A549 (cell line): ENCODE data around the gene LRIG1. TPM values are rescaled to one million over a fixed set of nuclear protein-coding genes. Genes with fewer than 3 reads are reported as not detected.

Source experiments
- ATAC-seq, 2 experiments: fragments of 200-7000 bp in 1 of 2; fragments of >200 bp in 1 of 2; cut with Nextera tagmentation in 1 of 2; cut with Tn5 transposase in 1 of 2; 3 replicates each; pipeline versions ENCODE4 v1.8.0 to v1.9.1; 2018 to 2020; ENCODE audit warnings: mild to moderate bottlenecking in 1 of 2, moderate library complexity in 1 of 2
- CTCF ChIA-PET: fragments of 300-600 bp; sonication (Branson Sonifier 250); formaldehyde crosslinking; extraction: SDS; loops from one replicate; lab custom pipeline; 2021; ENCODE audit warnings: antibody characterized with exemption, inconsistent platforms; lab: Yijun Ruan, JAX
- POLR2A ChIA-PET: fragments of 350-600 bp; formaldehyde crosslinking; extraction: SDS; loops from one replicate; lab custom pipeline; 2021; ENCODE audit warnings: antibody characterized with exemption, inconsistent platforms; lab: Yijun Ruan, JAX
- DNase-seq, 2 experiments: peaks; one replicate each; pipeline versions ENCODE4 v3.0.0 to v3.0.0-alpha.2; 2011 to 2016; ENCODE audit warnings: low read depth in 1 of 2, low spot score in 1 of 2
- FAIRE-seq: peaks from 2 replicates; lab custom pipeline; 2011; peaks lifted over from hg19 to GRCh38; lab: Jason Lieb, UNC
- H3K27ac ChIP-seq, 2 experiments: fragments of >200 bp; sonication (Bioruptor Twin); formaldehyde crosslinking; 3 replicates each; pipeline ENCODE4 v1.5.1; 2016 to 2017
- H3K4me1 ChIP-seq: fragments of >200 bp; sonication (Bioruptor Twin); formaldehyde crosslinking; 3 replicates; pipeline ENCODE4 v1.6.1; 2016
- H3K4me2 ChIP-seq: fragments of >200 bp; sonication (Bioruptor Twin); formaldehyde crosslinking; 3 replicates; pipeline ENCODE4 v1.6.1; 2016
- H3K4me3 ChIP-seq: fragments of >200 bp; sonication (Bioruptor Twin); formaldehyde crosslinking; 3 replicates; pipeline ENCODE4 v1.5.1; 2016
- H3K9me3 ChIP-seq: fragments of >200 bp; sonication (Bioruptor Twin); formaldehyde crosslinking; 3 replicates; pipeline ENCODE4 v1.6.1; 2016
- BHLHE40 ChIP-seq: IDR thresholded peaks from 2 replicates; pipeline ENCODE4 v1.6.1; 2012; ENCODE audit warnings: low read depth, low read length, inconsistent platforms
- CBX2 ChIP-seq: fragments of 200-600 bp; sonication (generic); IDR thresholded peaks from 2 replicates; pipeline ENCODE4 v1.6.1; 2016; ENCODE audit warnings: low read depth, mild to moderate bottlenecking, borderline replicate concordance
- CHD2 ChIP-seq: fragments of 150-350 bp; IDR thresholded peaks from 2 replicates; pipeline ENCODE4 v1.6.1; 2014; ENCODE audit warnings: low read length; ENCODE audit not compliant: partially characterized antibody
- CHD4 ChIP-seq: fragments of 200-600 bp; sonication (generic); IDR thresholded peaks from 2 replicates; pipeline ENCODE4 v1.6.1; 2016; ENCODE audit warnings: antibody characterized with exemption, mild to moderate bottlenecking, borderline replicate concordance
- EP300 ChIP-seq, 2 experiments: fragments of >200 bp; sonication (Bioruptor Twin); formaldehyde crosslinking; IDR thresholded peaks; 2 replicates in 1 of 2; 3 replicates in 1 of 2; pipeline ENCODE4 v1.6.1; 2016 to 2017
- FOSL2 ChIP-seq, 2 experiments: fragments of 450-650 bp in 1 of 2; fragments of >200 bp in 1 of 2; sonication (Bioruptor Twin) in 1 of 2; formaldehyde crosslinking; IDR thresholded peaks; 2 replicates each; pipeline versions ENCODE4 v1.5.0 to v1.6.1; 2016 to 2020; ENCODE audit warnings: mild to moderate bottlenecking in 1 of 2, moderate library complexity in 1 of 2
- GATA3 ChIP-seq: IDR thresholded peaks from 2 replicates; pipeline ENCODE4 v1.6.1; 2012; ENCODE audit warnings: borderline replicate concordance
- KDM1A ChIP-seq: fragments of 200-600 bp; sonication (generic); IDR thresholded peaks from 2 replicates; pipeline ENCODE4 v1.6.1; 2016; ENCODE audit warnings: low read depth, mild to moderate bottlenecking
- POLR2A ChIP-seq: IDR thresholded peaks from 2 replicates; pipeline ENCODE4 v1.6.1; 2012; ENCODE audit warnings: mild to moderate bottlenecking, low read length
- POLR2AphosphoS2 ChIP-seq: conservative IDR thresholded peaks from 2 replicates; pipeline ENCODE4 v1.6.1; 2012; ENCODE audit warnings: low read length, improper control_type of control experiment, inconsistent platforms
- RAD21 ChIP-seq, 2 experiments: fragments of >200 bp in 1 of 2; sonication (Bioruptor Twin) in 1 of 2; formaldehyde crosslinking in 1 of 2; IDR thresholded peaks in 1 of 2; conservative IDR thresholded peaks in 1 of 2; 2 replicates in 1 of 2; 3 replicates in 1 of 2; pipeline ENCODE4 v1.6.1; 2012 to 2018; ENCODE audit warnings: inconsistent platforms in 1 of 2
- RFX5 ChIP-seq: fragments of 450-650 bp; IDR thresholded peaks from 2 replicates; pipeline ENCODE4 v1.7.1; 2014; ENCODE audit warnings: antibody characterized with exemption, mild to moderate bottlenecking, moderate library complexity
- ZSCAN20 ChIP-seq: fragments of 250-450 bp; sonication (Bioruptor Pico); IDR thresholded peaks from 2 replicates; pipeline ENCODE4 v1.8.0; 2022; ENCODE audit warnings: mild to moderate bottlenecking, moderate library complexity
- whole genome bisulfite sequencing: methylation state at CpG from one replicate; pipeline ENCODE4 v1.1.6; 2017; ENCODE audit errors: missing lambda C conversion rate; 5-methylcytosine and 5-hydroxymethylcytosine counted together
- polyA plus RNA-seq, 4 experiments: library from polyadenylated mRNA; depleted of rRNA in 3 of 4; stranded (reverse); fragments of >200 nt; fragmentation: RNase III in 1 of 4; extraction: RNeasy Plus Mini Kit Qiagen cat#74134 plus additional on column Dnase treatment in 1 of 4; gene quantifications; 2 replicates in 3 of 4; 3 replicates in 1 of 4; pipeline ENCODE4 v1.2.3, GENCODE V29; 2011 to 2017
- TF ChIP-seq, protein P1 (sequence below): IDR thresholded peaks from 2 replicates; pipeline ENCODE4 v1.6.1; 2012
- TF ChIP-seq, protein P2 (sequence below): fragments of >200 bp; sonication (Bioruptor Twin); formaldehyde crosslinking; IDR thresholded peaks from 3 replicates; pipeline ENCODE4 v1.5.1; 2016
- TF ChIP-seq, protein P3 (sequence below): fragments of >200 bp; sonication (Bioruptor Twin); formaldehyde crosslinking; IDR thresholded peaks from 2 replicates; pipeline ENCODE4 v1.6.1; 2016

The LRIG1 gene
- polyA plus RNA-seq, 2 of the 4 experiments (the other 2 are of a cell fraction) = 1.8 to 6.2 TPM

DNA sequence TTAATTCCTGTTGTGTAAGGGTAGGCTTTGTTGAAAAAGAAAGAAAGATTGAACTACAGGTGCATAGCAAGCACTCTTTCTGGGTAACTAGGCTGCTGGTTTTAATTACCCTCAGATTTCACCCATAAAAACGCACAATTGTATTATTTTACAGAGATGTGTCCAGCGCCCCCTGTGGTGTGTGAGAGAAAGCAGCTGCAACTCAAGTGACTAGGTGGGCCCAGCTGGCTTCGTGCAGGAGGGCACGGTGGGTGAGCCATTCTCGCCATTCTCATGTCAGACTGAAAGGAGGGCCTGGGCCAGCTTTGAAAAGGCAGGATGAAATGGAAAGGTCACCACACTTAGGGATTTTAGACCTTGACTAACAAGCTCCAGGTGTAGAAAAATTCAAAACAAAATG lies 122.6 kb downstream of the LRIG1 start:
- no peak for FAIRE-seq
- WGBS = 72% methylated on average over 5 of the region's 5 CpGs
- peak; percentile 10 to 14 for DNase-seq

DNA sequence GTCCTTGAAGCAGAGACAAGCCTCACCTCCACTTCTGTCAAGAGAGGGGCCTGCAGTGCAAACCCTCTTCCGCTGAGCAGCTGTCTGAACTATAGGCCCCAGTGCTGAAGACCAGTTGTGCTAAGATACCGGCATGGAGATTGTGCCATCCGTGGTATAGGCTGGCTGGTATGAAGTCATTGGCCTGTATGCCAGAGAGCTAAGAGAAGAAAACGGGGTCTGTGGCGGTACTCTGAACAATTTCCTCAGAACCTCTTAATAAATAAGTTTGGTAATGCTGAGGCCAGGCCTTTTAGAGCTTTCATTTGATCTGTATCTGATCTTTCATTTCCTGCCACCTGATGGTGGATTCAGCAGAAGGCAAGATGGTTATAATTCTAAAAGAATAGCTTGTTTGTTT lies 123.0 kb downstream of the LRIG1 start:
- POLR2A ChIA-PET = no interaction called here
- Histone ChIP-seq H3K27ac (no peak overlapping the region), H3K4me3 (no peak overlapping the region), H3K4me2 (no peak overlapping the region), H3K4me1 (peaks cover 11% of the 10 kb centered on the region), H3K9me3 (no peaks in the 10 kb centered on the region)
- DNase-seq = no peak
- FAIRE-seq = no peak
- CTCF ChIA-PET = interaction anchor here (1.2 to 1.6 kb wide), 5 partner anchors 11 to 101 kb away, joined by 3 to 5 read pairs (median 4); no protein-coding TSS in a partner anchor
- WGBS = 87% methylated on average over 4 of the region's 5 CpGs
- no peak for ATAC-seq
- TF ChIP-seq KDM1A (no peak), POLR2AphosphoS2 (no peak), BHLHE40 (no peak), ZSCAN20 (CRISPR knock-in tag) (no peak)
- TF ChIP-seq, protein P1, sequence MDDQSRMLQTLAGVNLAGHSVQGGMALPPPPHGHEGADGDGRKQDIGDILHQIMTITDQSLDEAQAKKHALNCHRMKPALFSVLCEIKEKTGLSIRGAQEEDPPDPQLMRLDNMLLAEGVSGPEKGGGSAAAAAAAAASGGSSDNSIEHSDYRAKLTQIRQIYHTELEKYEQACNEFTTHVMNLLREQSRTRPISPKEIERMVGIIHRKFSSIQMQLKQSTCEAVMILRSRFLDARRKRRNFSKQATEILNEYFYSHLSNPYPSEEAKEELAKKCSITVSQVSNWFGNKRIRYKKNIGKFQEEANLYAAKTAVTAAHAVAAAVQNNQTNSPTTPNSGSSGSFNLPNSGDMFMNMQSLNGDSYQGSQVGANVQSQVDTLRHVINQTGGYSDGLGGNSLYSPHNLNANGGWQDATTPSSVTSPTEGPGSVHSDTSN = no peak

More for the DNA sequence above, 122.6 kb downstream of the LRIG1 start:
- H3K4me3 ChIP-seq = no peak overlapping the region
- peak in 1 of 2 experiments; percentile 58; a peak in 2 of 6 replicates for ATAC-seq
- CTCF ChIA-PET = interaction anchor here (0.8 to 1.6 kb wide), 6 partner anchors 12 to 101 kb away, joined by 3 to 5 read pairs (median 4); no protein-coding TSS in a partner anchor
- peaks cover 11% of the 10 kb centered on the region for H3K4me1 ChIP-seq
- H3K4me2 ChIP-seq = no peak overlapping the region
- POLR2A ChIA-PET = no interaction called here
- no peaks in the 10 kb centered on the region for H3K9me3 ChIP-seq
- no peak for TF ChIP-seq POLR2A
- TF ChIP-seq, protein P2, sequence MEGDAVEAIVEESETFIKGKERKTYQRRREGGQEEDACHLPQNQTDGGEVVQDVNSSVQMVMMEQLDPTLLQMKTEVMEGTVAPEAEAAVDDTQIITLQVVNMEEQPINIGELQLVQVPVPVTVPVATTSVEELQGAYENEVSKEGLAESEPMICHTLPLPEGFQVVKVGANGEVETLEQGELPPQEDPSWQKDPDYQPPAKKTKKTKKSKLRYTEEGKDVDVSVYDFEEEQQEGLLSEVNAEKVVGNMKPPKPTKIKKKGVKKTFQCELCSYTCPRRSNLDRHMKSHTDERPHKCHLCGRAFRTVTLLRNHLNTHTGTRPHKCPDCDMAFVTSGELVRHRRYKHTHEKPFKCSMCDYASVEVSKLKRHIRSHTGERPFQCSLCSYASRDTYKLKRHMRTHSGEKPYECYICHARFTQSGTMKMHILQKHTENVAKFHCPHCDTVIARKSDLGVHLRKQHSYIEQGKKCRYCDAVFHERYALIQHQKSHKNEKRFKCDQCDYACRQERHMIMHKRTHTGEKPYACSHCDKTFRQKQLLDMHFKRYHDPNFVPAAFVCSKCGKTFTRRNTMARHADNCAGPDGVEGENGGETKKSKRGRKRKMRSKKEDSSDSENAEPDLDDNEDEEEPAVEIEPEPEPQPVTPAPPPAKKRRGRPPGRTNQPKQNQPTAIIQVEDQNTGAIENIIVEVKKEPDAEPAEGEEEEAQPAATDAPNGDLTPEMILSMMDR = peak; percentile 25; the same call in 1 of the 3 replicates
- H3K27ac ChIP-seq = no peak overlapping the region

DNA sequence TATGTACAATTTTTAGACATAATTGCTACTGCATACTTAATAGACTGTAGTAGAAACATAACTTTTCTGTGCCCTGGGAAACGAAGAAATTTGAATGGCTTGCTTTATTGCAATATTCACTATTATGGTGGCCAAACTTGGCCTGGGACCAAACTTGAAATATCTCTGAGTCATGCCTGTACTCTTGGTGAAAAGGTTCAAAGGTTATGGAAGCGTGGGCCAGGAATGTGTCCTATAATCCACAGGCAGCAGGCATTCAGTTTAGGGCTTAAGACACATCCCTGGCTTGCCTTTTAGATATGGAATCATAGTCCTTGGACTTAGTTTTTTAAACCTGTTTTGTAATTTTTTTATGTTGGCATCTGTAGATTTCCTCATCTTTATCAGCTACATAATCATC lies 124.3 kb downstream of the LRIG1 start:
- peak; percentile 13 to 41 for DNase-seq
- H3K4me2 ChIP-seq = peak overlapping the region; percentile 34; the same call in 2 of the 3 replicates
- no peak overlapping the region for H3K4me3 ChIP-seq
- peaks cover 11% of the 10 kb centered on the region for H3K4me1 ChIP-seq
- H3K27ac ChIP-seq = peak overlapping the region in 1 of 2 experiments; percentile 46; a peak in 1 of 6 replicates
- 26% methylated on average over 2 of the region's 2 CpGs for WGBS
- no peaks in the 10 kb centered on the region for H3K9me3 ChIP-seq
- CTCF ChIA-PET = no interaction called here
- no peak for FAIRE-seq
- POLR2A ChIA-PET = no interaction called here
- TF ChIP-seq, protein P3, sequence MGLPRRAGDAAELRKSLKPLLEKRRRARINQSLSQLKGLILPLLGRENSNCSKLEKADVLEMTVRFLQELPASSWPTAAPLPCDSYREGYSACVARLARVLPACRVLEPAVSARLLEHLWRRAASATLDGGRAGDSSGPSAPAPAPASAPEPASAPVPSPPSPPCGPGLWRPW = no peak
- no peak for TF ChIP-seq CHD4
- no peak for TF ChIP-seq EP300 (IDR thresholded peaks at IDR 0.05)
- TF ChIP-seq GATA3 = no peak
- TF ChIP-seq RFX5 = no peak
- no peak for TF ChIP-seq FOSL2 (IDR thresholded peaks at IDR 0.05)
- peak; percentile 22; the same call in 1 of the 2 replicates for TF ChIP-seq FOSL2 (CRISPR knock-in tag; IDR thresholded peaks at IDR 0.05)
- no peak for TF ChIP-seq CBX2
- no peak for TF ChIP-seq CHD2
- ATAC-seq = peak in 1 of 2 experiments; percentile 74; a peak in 4 of 6 replicates

DNA sequence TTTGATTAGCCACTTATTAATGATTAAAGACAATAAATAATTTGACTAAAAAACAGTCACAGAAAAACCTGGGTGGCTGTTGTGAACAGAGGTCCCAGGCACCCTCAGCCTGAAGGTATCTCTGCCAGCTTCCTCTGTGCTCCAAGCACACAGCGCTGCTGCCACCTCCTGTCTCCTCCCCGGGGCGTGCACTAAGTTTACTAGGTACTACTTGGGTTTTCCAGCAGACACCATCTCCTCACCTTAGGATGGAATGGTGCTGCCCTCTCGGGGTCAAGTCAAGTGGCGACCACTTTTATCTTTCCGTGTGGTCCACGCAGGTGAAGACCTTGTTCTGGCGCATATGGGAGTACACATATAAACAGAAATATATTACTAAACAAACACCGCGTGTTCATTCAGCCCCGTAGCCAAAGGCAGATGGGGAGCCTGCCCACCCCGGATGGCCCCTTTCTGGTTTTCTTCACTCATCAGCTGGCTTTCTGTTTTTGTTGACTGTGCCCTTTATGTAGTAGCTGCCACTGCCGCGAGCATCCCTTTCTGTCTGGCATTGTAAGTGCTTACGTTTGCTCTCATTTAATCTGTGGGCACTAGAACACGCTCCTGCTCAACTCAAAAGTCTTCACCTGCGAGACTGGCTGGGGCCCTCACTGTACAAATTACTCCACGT lies 128.0 kb downstream of the LRIG1 start:
- CTCF ChIA-PET = interaction anchor here (0.7 kb wide), 1 partner anchor 401 kb away, joined by 5 read pairs; no protein-coding TSS in a partner anchor
- 92% methylated on average over 18 of the region's 18 CpGs for WGBS
- ATAC-seq (peak in 1 of 2 experiments; percentile 65; a peak in 3 of 6 replicates), DNase-seq (peak in 1 of 2 experiments; percentile 9), FAIRE-seq (no peak)
- no peak overlapping the region for H3K4me3 ChIP-seq
- H3K4me1 ChIP-seq = peaks cover 11% of the 10 kb centered on the region
- no peak overlapping the region for H3K4me2 ChIP-seq
- H3K27ac ChIP-seq = no peak overlapping the region
- POLR2A ChIA-PET = no interaction called here
- TF ChIP-seq, protein P3 = no peak
- TF ChIP-seq RAD21 (conservative IDR thresholded peaks at IDR 0.05 in 1 of 2, IDR thresholded peaks at IDR 0.05 in 1 of 2) = peak in 1 of 2 experiments; percentile 31; a peak in 1 of 5 replicates
- no peaks in the 10 kb centered on the region for H3K9me3 ChIP-seq
